ENCODE measurements around the gene CBLB.
"Not testable (repeated sequence)": the region's sequence is repeated elsewhere in the genome, so short reads cannot be mapped to it uniquely, and the experiment has no call there.

CBLB gene

GRCh38 chr3:105823149-105823867 lies 45.5 kb downstream of the CBLB start:
- H3K27ac ChIP-seq = no peak overlapping the region
- TF ChIP-seq CTCF (conservative IDR thresholded peaks at IDR 0.05) (no peak), ZFX (IDR thresholded peaks at IDR 0.05) (no peak)

- no peak for TF ChIP-seq ZFX (IDR thresholded peaks at IDR 0.05)
- no peak for TF ChIP-seq CTCF (conservative IDR thresholded peaks at IDR 0.05)
- H3K27ac ChIP-seq = no peak overlapping the region
These were observed 46.4 kb downstream of the CBLB start for GRCh38 chr3:105822171-105823123.

- no peak for TF ChIP-seq ZFX (IDR thresholded peaks at IDR 0.05)
- TF ChIP-seq CTCF (conservative IDR thresholded peaks at IDR 0.05) = no peak
- H3K27ac ChIP-seq = no peak overlapping the region
These were observed 47.4 kb downstream of the CBLB start for GRCh38 chr3:105821433-105821832.

- TF ChIP-seq CTCF (conservative IDR thresholded peaks at IDR 0.05) (no peak), ZFX (IDR thresholded peaks at IDR 0.05) (no peak)
- no peak overlapping the region for H3K27ac ChIP-seq
These were observed 52.0 kb downstream of the CBLB start for GRCh38 chr3:105816833-105817232.

- not testable (repeated sequence) for H3K27ac ChIP-seq
These were observed 53.5 kb downstream of the CBLB start for GRCh38 chr3:105815331-105815730.

GRCh38 chr3:105813710-105814109 lies 55.1 kb downstream of the CBLB start:
- H3K27ac ChIP-seq = no peak overlapping the region

GRCh38 chr3:105812194-105812586 lies 56.6 kb downstream of the CBLB start:
- TF ChIP-seq ZFX (IDR thresholded peaks at IDR 0.05) = no peak
- TF ChIP-seq CTCF (conservative IDR thresholded peaks at IDR 0.05) = no peak
- H3K27ac ChIP-seq = no peak overlapping the region

More at GRCh38 chr3:105813710-105814109, 55.1 kb downstream of the CBLB start:
- TF ChIP-seq ZFX (IDR thresholded peaks at IDR 0.05) (no peak), CTCF (conservative IDR thresholded peaks at IDR 0.05) (no peak)

Measured in C4-2B (cell line).